Activated naive CD4-positive, alpha-beta T cell treated with anti-CD3 and anti-CD28 coated beads, Interleukin-2, amount 10 ng/mL, durations not matched to agents 5 hours and 36 hours (primary cell): ENCODE measurements around the gene USP6NL. TPM values are rescaled to one million over a fixed set of nuclear protein-coding genes. Genes with fewer than 3 reads are reported as not detected.

ENCODE experiments used
- total RNA-seq, 2 experiments: library from RNA; stranded (reverse); gene quantifications; one replicate each; pipeline ENCODE4 v1.2.3, GENCODE V29; 2021

The USP6NL gene
- 1 to 10 TPM; 2.6 to 2.9 TPM for total RNA-seq

GRCh38 chr10:11611248-11612020 lies at the start of gene USP6NL:
USP6NL (minus strand) TSS chr10:11611650; CDS start chr10:11597634, 14,016 bp downstream.

Other genes starting within 250 kb of the USP6NL start
- gene ECHDC3, start 130.7 kb upstream of the USP6NL start, total RNA-seq = under 1 TPM; 0.14 to 0.25 TPM
- gene PROSER2, start 211.7 kb upstream of the USP6NL start, total RNA-seq = under 1 TPM; 0.26 to 0.33 TPM